Endothelial cell of umbilical vein (primary cell): ENCODE results near the gene CIRBP. TPM values are rescaled to one million over a fixed set of nuclear protein-coding genes. Genes with fewer than 3 reads are reported as not detected.
"Not testable (repeated sequence)": the region's sequence is repeated elsewhere in the genome, so short reads cannot be mapped to it uniquely, and the experiment has no call there.

Experiments used
- BruUV-seq: library from RNA; stranded (reverse); fragments of 400-500 nt; replicated peaks from 2 replicates; lab custom pipeline; 2021; lab: Mats Ljungman, UMichigan
- CTCF ChIA-PET: fragments of 300-600, 350-600 bp; sonication (Branson Sonifier 250); formaldehyde crosslinking; loops from one replicate; lab custom pipeline; 2021; ENCODE audit warnings: antibody characterized with exemption, inconsistent platforms; lab: Charles Lee
- POLR2A ChIA-PET: fragments of 300-600, 350-600 bp; sonication (Branson Sonifier 250); formaldehyde crosslinking; loops from one replicate; lab custom pipeline; 2021; ENCODE audit warnings: antibody characterized with exemption, inconsistent platforms; lab: Charles Lee
- DNase-seq: peaks from one replicate; pipeline ENCODE4 v3.0.0-alpha.2; 2011; ENCODE audit warnings: low read depth, low spot score
- FAIRE-seq: peaks from 2 replicates; lab custom pipeline; 2011; peaks lifted over from hg19 to GRCh38; lab: Jason Lieb, UNC
- H2AFZ ChIP-seq: 2 replicates; pipeline ENCODE4 v1.6.0; 2012; ENCODE audit warnings: low read depth, low read length, control low read depth, inconsistent platforms
- H3K27ac ChIP-seq: 2 replicates; pipeline ENCODE4 v1.5.1; 2011; ENCODE audit warnings: low read depth, mild to moderate bottlenecking, control low read depth, low read length, moderate library complexity; ENCODE audit not compliant: insufficient read depth
- H3K27me3 ChIP-seq, 2 experiments: 2 replicates each; pipeline versions ENCODE4 v1.6.0 to v1.6.1; 2011; ENCODE audit warnings: low read length in 2 of 2, mixed read lengths in 1 of 2; ENCODE audit not compliant: control insufficient read depth in 2 of 2, insufficient read depth in 2 of 2
- H3K36me3 ChIP-seq, 2 experiments: 2 replicates in 1 of 2; 3 replicates in 1 of 2; pipeline ENCODE4 v1.5.1; 2011; ENCODE audit warnings: low read length in 2 of 2, mild to moderate bottlenecking in 1 of 2, moderate library complexity in 1 of 2; ENCODE audit not compliant: control insufficient read depth in 2 of 2, insufficient read depth in 2 of 2; ENCODE audit errors: extremely low read depth in 1 of 2
- H3K4me1 ChIP-seq: 3 replicates; pipeline ENCODE4 v1.5.1; 2011; ENCODE audit warnings: mild to moderate bottlenecking, low read length; ENCODE audit not compliant: control insufficient read depth, insufficient read depth; ENCODE audit errors: extremely low read depth
- H3K4me2 ChIP-seq: 2 replicates; pipeline ENCODE4 v1.6.1; 2011; ENCODE audit warnings: low read length, control low read depth, mixed read lengths; ENCODE audit not compliant: insufficient read depth
- H3K4me3 ChIP-seq, 3 experiments: fragments of 200-600 bp in 1 of 3; sonication (generic), shearing (Covaris generic) in 1 of 3; replicated peaks in 1 of 3; 2 replicates each; pipeline ENCODE4 v1.5.1; 2011 to 2016; ENCODE audit warnings: control low read depth in 3 of 3, low read length in 3 of 3, mild to moderate bottlenecking in 2 of 3, inconsistent platforms in 1 of 3, low read depth in 1 of 3, moderate library complexity in 1 of 3; ENCODE audit not compliant: insufficient read depth in 1 of 3
- H3K79me2 ChIP-seq: 2 replicates; pipeline ENCODE4 v1.6.0; 2012; ENCODE audit warnings: low read length, inconsistent platforms; ENCODE audit not compliant: control insufficient read depth, insufficient read depth
- H3K9ac ChIP-seq: replicated peaks from 2 replicates; pipeline ENCODE3; 2011; ENCODE audit warnings: low read length, control low read depth; ENCODE audit not compliant: insufficient read depth; ENCODE audit errors: extremely low read depth
- H3K9me1 ChIP-seq: replicated peaks from 3 replicates; pipeline ENCODE4 v1.6.0; 2011; ENCODE audit warnings: mild to moderate bottlenecking, low read length; ENCODE audit not compliant: control insufficient read depth, insufficient read depth; ENCODE audit errors: extremely low read depth
- H3K9me3 ChIP-seq: replicated peaks from 2 replicates; pipeline ENCODE4 v1.5.1; 2012; ENCODE audit warnings: low read length, inconsistent platforms; ENCODE audit not compliant: control insufficient read depth, insufficient read depth
- H4K20me1 ChIP-seq: replicated peaks from 2 replicates; pipeline ENCODE3; 2011; ENCODE audit warnings: mild to moderate bottlenecking, low read length; ENCODE audit not compliant: control insufficient read depth, insufficient read depth; ENCODE audit errors: extremely low read depth
- FOS ChIP-seq: IDR thresholded peaks from 2 replicates; pipeline ENCODE4 v1.6.1; 2011; ENCODE audit warnings: mild to moderate bottlenecking, low read length, moderate library complexity, borderline replicate concordance; ENCODE audit not compliant: insufficient read depth
- GATA2 ChIP-seq: IDR thresholded peaks from 2 replicates; pipeline ENCODE4 v1.7.0; 2011; ENCODE audit warnings: low read depth, mild to moderate bottlenecking, moderate library complexity, mixed read lengths, low read length; ENCODE audit not compliant: insufficient read length, insufficient read depth
- JUN ChIP-seq: IDR thresholded peaks from 2 replicates; pipeline ENCODE4 v1.6.1; 2011; ENCODE audit warnings: borderline replicate concordance, low read depth; ENCODE audit not compliant: insufficient read length, insufficient read depth
- MAX ChIP-seq: IDR thresholded peaks from 2 replicates; pipeline ENCODE4 v1.6.1; 2011; ENCODE audit not compliant: insufficient read depth, insufficient read length
- MYC ChIP-seq: IDR thresholded peaks from one replicate; pipeline ENCODE4 v1.6.1; 2011; ENCODE audit warnings: mild to moderate bottlenecking, low read depth, low read length
- POLR2A ChIP-seq: IDR thresholded peaks from 2 replicates; pipeline ENCODE4 v1.6.1; 2012; ENCODE audit warnings: low read depth, mild to moderate bottlenecking, control low read depth, low read length
- POLR2AphosphoS5 ChIP-seq: IDR thresholded peaks from 2 replicates; pipeline ENCODE4 v1.6.1; 2012; ENCODE audit warnings: low read depth, mild to moderate bottlenecking, control low read depth, low read length, moderate library complexity; ENCODE audit not compliant: insufficient read depth
- dilution Hi-C: fragments of 300-500 bp; cut with MboI; formaldehyde crosslinking; loops from one replicate; pipeline ENCODE4 v1.15.0; 2019; ENCODE audit warnings: low sequenced_read_pairs; ENCODE audit not compliant: extremely low pct_ligation_motif_present
- intact Hi-C: fragments of 100-400 bp; cut with micrococcal nuclease; formaldehyde crosslinking; loops from one replicate; pipeline ENCODE4 v1.10.0; 2022
- polyA plus RNA-seq, 4 experiments: library from polyadenylated mRNA; depleted of rRNA in 3 of 4; stranded (reverse) in 3 of 4; unstranded in 1 of 4; fragments of >200 nt; gene quantifications; 2 replicates each; pipeline versions ENCODE4 v1.2.1 to v1.2.3, GENCODE V29; 2011 to 2012; ENCODE audit warnings: missing spikeins in 1 of 4
- total RNA-seq: library from RNA; stranded (reverse); gene quantifications from 2 replicates; pipeline ENCODE4 v1.2.3, GENCODE V29; 2021
- TF ChIP-seq, protein P1 (sequence below), 2 donors: IDR thresholded peaks; 1 replicate in 1 of 2; 2 replicates in 1 of 2; pipeline ENCODE4 v1.5.1; 2011; ENCODE audit warnings: low read length in 2 of 2, mild to moderate bottlenecking in 2 of 2, moderate library complexity in 2 of 2, control low read depth in 1 of 2, inconsistent platforms in 1 of 2, low read depth in 1 of 2; ENCODE audit not compliant: insufficient read depth in 1 of 2; ENCODE audit errors: extremely low read depth in 1 of 2

The CIRBP gene
- total and polyA plus RNA-seq, 2 donors (not counting 3 experiments of a cell fraction or from before 2014, with no cell fraction given): 225 to 439 TPM

GRCh38 chr19:1318678-1319471 is 49.7 kb downstream of the CIRBP start:
- no peak overlapping the region for H3K27ac ChIP-seq
- DNase-seq: no peak

GRCh38 chr19:1320282-1320650 is 51.1 kb downstream of the CIRBP start:
- H3K4me2 ChIP-seq, H3K27ac ChIP-seq, FAIRE-seq, H2AFZ ChIP-seq, dilution Hi-C loops, H3K36me3 ChIP-seq, H3K9me1 ChIP-seq, H4K20me1 ChIP-seq, BruUV-seq, H3K9ac ChIP-seq, H3K9me3 ChIP-seq, POLR2A ChIA-PET, H3K4me1 ChIP-seq, H3K4me3 ChIP-seq, intact Hi-C loops, DNase-seq, CTCF ChIA-PET, H3K79me2 ChIP-seq: not testable (repeated sequence)
- peaks cover 17 to 18% of the 10 kb centered on the region in 2 experiments for H3K27me3 ChIP-seq

More at GRCh38 chr19:1318678-1319471, 49.7 kb downstream of the CIRBP start:
- FAIRE-seq: no peak
- ChIA-PET CTCF (no interaction called here), POLR2A (no interaction called here)
- H4K20me1 ChIP-seq: no peaks in the 10 kb centered on the region
- no peak overlapping the region for H3K4me3 ChIP-seq
- no peak for TF ChIP-seq FOS
- TF ChIP-seq, protein P1, sequence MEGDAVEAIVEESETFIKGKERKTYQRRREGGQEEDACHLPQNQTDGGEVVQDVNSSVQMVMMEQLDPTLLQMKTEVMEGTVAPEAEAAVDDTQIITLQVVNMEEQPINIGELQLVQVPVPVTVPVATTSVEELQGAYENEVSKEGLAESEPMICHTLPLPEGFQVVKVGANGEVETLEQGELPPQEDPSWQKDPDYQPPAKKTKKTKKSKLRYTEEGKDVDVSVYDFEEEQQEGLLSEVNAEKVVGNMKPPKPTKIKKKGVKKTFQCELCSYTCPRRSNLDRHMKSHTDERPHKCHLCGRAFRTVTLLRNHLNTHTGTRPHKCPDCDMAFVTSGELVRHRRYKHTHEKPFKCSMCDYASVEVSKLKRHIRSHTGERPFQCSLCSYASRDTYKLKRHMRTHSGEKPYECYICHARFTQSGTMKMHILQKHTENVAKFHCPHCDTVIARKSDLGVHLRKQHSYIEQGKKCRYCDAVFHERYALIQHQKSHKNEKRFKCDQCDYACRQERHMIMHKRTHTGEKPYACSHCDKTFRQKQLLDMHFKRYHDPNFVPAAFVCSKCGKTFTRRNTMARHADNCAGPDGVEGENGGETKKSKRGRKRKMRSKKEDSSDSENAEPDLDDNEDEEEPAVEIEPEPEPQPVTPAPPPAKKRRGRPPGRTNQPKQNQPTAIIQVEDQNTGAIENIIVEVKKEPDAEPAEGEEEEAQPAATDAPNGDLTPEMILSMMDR (IDR thresholded peaks at IDR 0.05; ENCODE audit: extremely low read depth in 1 of 2, insufficient read depth in 1 of 2, low read depth in 1 of 2, low read length in 2 of 2): no peak
- no peak for TF ChIP-seq GATA2
- no peak for TF ChIP-seq JUN
- TF ChIP-seq POLR2AphosphoS5: no peak
- no peak for TF ChIP-seq MAX
- no peak for TF ChIP-seq MYC
- no peak for TF ChIP-seq POLR2A
- no peaks in the 10 kb centered on the region for H3K9me1 ChIP-seq
- dilution Hi-C loops (no loop called here), intact Hi-C loops (loop anchor here (5.0 kb wide), 1 partner anchor 63 kb away; the partner anchor contains the start of gene NDUFS7)
- H3K36me3 ChIP-seq: no peaks in the 10 kb centered on the region
- no peak overlapping the region for H2AFZ ChIP-seq
- H3K27me3 ChIP-seq: peaks cover 17 to 18% of the 10 kb centered on the region in 2 experiments
- no peak overlapping the region for H3K4me2 ChIP-seq
- H3K9me3 ChIP-seq: no peaks in the 10 kb centered on the region
- H3K79me2 ChIP-seq: no peaks in the 10 kb centered on the region
- H3K4me1 ChIP-seq: peaks cover 3% of the 10 kb centered on the region
- BruUV-seq: no TSS peak
- no peak overlapping the region for H3K9ac ChIP-seq
